HepG2 (cell line): ENCODE results near the gene SERPINA6. TPM values are rescaled to one million over a fixed set of nuclear protein-coding genes. Genes with fewer than 3 reads are reported as not detected.

Source experiments
- CREB1 ChIP-seq, 2 experiments: fragments of 450-650 bp in 1 of 2; IDR thresholded peaks; 2 replicates each; pipeline ENCODE4 v1.6.1; 2016 to 2017; ENCODE audit warnings: control low read depth in 1 of 2, mild to moderate bottlenecking in 1 of 2, missing compliant biosample characterization in 1 of 2, missing genetic modification characterization in 1 of 2
- LCORL ChIP-seq, 2 experiments: fragments of 450-650 bp in 1 of 2; sonication (generic) in 1 of 2; formaldehyde crosslinking in 1 of 2; IDR thresholded peaks; 2 replicates each; pipeline versions ENCODE4 v1.5.0 to v1.6.1; 2017 to 2020; ENCODE audit warnings: antibody characterized with exemption in 1 of 2, missing genetic modification reagents in 1 of 2
- MEIS2 ChIP-seq: sonication (generic); formaldehyde crosslinking; IDR thresholded peaks from 2 replicates; pipeline ENCODE4 v1.9.0; 2021; ENCODE audit warnings: mild to moderate bottlenecking, missing genetic modification reagents
- NKX3-1 ChIP-seq: sonication (generic); formaldehyde crosslinking; IDR thresholded peaks from 2 replicates; pipeline ENCODE4 v1.5.0; 2020; ENCODE audit warnings: missing genetic modification reagents
- NR2F2 ChIP-seq: IDR thresholded peaks from 2 replicates; pipeline ENCODE4 v1.6.1; 2012; ENCODE audit warnings: low read depth, inconsistent platforms, borderline replicate concordance
- RCOR2 ChIP-seq: IDR thresholded peaks from 2 replicates; pipeline ENCODE4 v1.6.1; 2016; ENCODE audit warnings: missing biosample characterization, missing genetic modification reagents
- RXRB ChIP-seq: IDR thresholded peaks from 2 replicates; pipeline ENCODE4 v1.6.1; 2016; ENCODE audit warnings: borderline replicate concordance, missing genetic modification reagents, missing compliant biosample characterization
- ZNF331 ChIP-seq: sonication (generic); formaldehyde crosslinking; IDR thresholded peaks from 2 replicates; pipeline ENCODE4 v1.4.0; 2020; ENCODE audit warnings: missing genetic modification reagents
- ZNF547 ChIP-seq: sonication (generic); formaldehyde crosslinking; IDR thresholded peaks from 2 replicates; pipeline ENCODE4 v1.5.1; 2020; ENCODE audit warnings: mild to moderate bottlenecking, missing genetic modification reagents
- ZNF792 ChIP-seq: IDR thresholded peaks from 2 replicates; pipeline ENCODE4 v1.6.1; 2016
- polyA plus RNA-seq, 8 experiments: library from polyadenylated mRNA; depleted of rRNA in 3 of 8; stranded (reverse) in 7 of 8; unstranded in 1 of 8; fragments of >200 nt; fragmentation: Illumina TruSeq in 4 of 8; extraction: Trizol in 4 of 8; gene quantifications; 2 replicates each; pipeline versions ENCODE4 v1.2.1 to v1.2.3, GENCODE V29; 2011 to 2016; ENCODE audit warnings: low read depth in 4 of 8, missing spikeins in 1 of 8, mixed read lengths in 1 of 8; ENCODE audit not compliant: insufficient read depth in 1 of 8
- total RNA-seq, 5 experiments: library from RNA; depleted of rRNA; stranded (reverse); fragments of >200 nt; fragmentation: Illumina TruSeq; extraction: Trizol; gene quantifications; 2 replicates each; pipeline ENCODE4 v1.2.3, GENCODE V29; 2016; ENCODE audit warnings: low read depth in 1 of 5
- TF ChIP-seq, protein P1 (sequence below): sonication (generic); formaldehyde crosslinking; IDR thresholded peaks from 2 replicates; pipeline ENCODE4 v1.9.0; 2021; ENCODE audit warnings: missing genetic modification reagents, borderline replicate concordance
- TF ChIP-seq, protein P2 (sequence below): sonication (generic); formaldehyde crosslinking; IDR thresholded peaks from 2 replicates; pipeline ENCODE4 v1.5.0; 2020; ENCODE audit warnings: missing genetic modification reagents
- TF ChIP-seq, protein P3 (sequence below): sonication (generic); formaldehyde crosslinking; IDR thresholded peaks from 2 replicates; pipeline ENCODE4 v1.4.0; 2020; ENCODE audit warnings: missing genetic modification reagents, borderline replicate concordance
- TF ChIP-seq, protein P4 (sequence below): sonication (generic); formaldehyde crosslinking; IDR thresholded peaks from 2 replicates; pipeline ENCODE4 v1.4.0; 2020; ENCODE audit warnings: mild to moderate bottlenecking, missing genetic modification reagents
- TF ChIP-seq, protein P5 (sequence below): sonication (generic); formaldehyde crosslinking; IDR thresholded peaks from 2 replicates; pipeline ENCODE4 v1.5.1; 2020; ENCODE audit warnings: mild to moderate bottlenecking, moderate library complexity, missing genetic modification reagents
- TF ChIP-seq, protein P6 (sequence below): sonication (generic); formaldehyde crosslinking; IDR thresholded peaks from 2 replicates; pipeline ENCODE4 v1.8.1; 2023; ENCODE audit warnings: mild to moderate bottlenecking, moderate library complexity, missing genetic modification reagents
- TF ChIP-seq, protein P7 (sequence below): sonication (generic); formaldehyde crosslinking; IDR thresholded peaks from 2 replicates; pipeline ENCODE4 v1.4.0; 2020; ENCODE audit warnings: missing genetic modification reagents, mild to moderate bottlenecking, borderline replicate concordance

SERPINA6 gene
- total and polyA plus RNA-seq, 2 of the 13 experiments (the other 11 are each of a cell fraction or from before 2014, with no cell fraction given) = 260 to 333 TPM

DNA sequence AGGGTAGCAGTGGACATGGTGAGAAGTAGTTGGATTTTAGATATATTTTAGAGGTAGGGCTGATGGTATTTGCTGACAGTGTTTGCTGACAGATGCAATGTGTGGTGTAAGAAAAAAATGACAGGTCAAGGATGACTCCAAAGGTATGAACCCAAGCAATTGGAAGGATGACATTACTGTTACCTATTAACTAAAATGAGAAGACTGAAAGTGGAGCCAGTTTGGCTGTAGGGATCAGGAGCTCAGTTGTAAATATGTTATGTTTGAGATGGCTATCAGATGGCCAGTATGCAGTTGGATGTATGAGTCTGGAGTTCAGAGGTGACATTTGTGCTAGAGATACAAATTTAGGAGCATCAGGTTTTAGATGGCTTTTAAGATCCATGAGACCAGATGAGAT lies 17.4 kb upstream of the SERPINA6 start (continued):
- TF ChIP-seq, protein P1, sequence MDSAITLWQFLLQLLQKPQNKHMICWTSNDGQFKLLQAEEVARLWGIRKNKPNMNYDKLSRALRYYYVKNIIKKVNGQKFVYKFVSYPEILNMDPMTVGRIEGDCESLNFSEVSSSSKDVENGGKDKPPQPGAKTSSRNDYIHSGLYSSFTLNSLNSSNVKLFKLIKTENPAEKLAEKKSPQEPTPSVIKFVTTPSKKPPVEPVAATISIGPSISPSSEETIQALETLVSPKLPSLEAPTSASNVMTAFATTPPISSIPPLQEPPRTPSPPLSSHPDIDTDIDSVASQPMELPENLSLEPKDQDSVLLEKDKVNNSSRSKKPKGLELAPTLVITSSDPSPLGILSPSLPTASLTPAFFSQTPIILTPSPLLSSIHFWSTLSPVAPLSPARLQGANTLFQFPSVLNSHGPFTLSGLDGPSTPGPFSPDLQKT (CRISPR knock-in tag) = no peak
- TF ChIP-seq, protein P2, sequence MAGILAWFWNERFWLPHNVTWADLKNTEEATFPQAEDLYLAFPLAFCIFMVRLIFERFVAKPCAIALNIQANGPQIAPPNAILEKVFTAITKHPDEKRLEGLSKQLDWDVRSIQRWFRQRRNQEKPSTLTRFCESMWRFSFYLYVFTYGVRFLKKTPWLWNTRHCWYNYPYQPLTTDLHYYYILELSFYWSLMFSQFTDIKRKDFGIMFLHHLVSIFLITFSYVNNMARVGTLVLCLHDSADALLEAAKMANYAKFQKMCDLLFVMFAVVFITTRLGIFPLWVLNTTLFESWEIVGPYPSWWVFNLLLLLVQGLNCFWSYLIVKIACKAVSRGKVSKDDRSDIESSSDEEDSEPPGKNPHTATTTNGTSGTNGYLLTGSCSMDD (CRISPR knock-in tag) = no peak
- TF ChIP-seq NKX3-1 (peak; percentile 48; the same call in 1 of the 2 replicates), LCORL (IDR thresholded peaks at IDR 0.05) (peak; percentile 69), LCORL (CRISPR knock-in tag; IDR thresholded peaks at IDR 0.05) (peak; percentile 95; the same call in 1 of the 2 replicates), RCOR2 (peak; percentile 66), ZNF547 (CRISPR knock-in tag) (no peak), MEIS2 (CRISPR knock-in tag) (peak; percentile 96), ZNF792 (CRISPR knock-in tag) (peak; percentile 59; the same call in 1 of the 2 replicates), CREB1 (IDR thresholded peaks at IDR 0.05) (0 out of 2 replicates have a peak, but pooled peaks have one; percentile 35), CREB1 (CRISPR knock-in tag; IDR thresholded peaks at IDR 0.05) (peak; percentile 75; the same call in 1 of the 2 replicates), RXRB (CRISPR knock-in tag) (peak; percentile 90; the same call in 1 of the 2 replicates), NR2F2 (peak; percentile 96), ZNF331 (CRISPR knock-in tag) (peak; percentile 69; the same call in 1 of the 2 replicates)
- TF ChIP-seq, protein P3, sequence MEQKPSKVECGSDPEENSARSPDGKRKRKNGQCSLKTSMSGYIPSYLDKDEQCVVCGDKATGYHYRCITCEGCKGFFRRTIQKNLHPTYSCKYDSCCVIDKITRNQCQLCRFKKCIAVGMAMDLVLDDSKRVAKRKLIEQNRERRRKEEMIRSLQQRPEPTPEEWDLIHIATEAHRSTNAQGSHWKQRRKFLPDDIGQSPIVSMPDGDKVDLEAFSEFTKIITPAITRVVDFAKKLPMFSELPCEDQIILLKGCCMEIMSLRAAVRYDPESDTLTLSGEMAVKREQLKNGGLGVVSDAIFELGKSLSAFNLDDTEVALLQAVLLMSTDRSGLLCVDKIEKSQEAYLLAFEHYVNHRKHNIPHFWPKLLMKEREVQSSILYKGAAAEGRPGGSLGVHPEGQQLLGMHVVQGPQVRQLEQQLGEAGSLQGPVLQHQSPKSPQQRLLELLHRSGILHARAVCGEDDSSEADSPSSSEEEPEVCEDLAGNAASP (CRISPR knock-in tag) = peak; percentile 62; the same call in 1 of the 2 replicates
- TF ChIP-seq, protein P4, sequence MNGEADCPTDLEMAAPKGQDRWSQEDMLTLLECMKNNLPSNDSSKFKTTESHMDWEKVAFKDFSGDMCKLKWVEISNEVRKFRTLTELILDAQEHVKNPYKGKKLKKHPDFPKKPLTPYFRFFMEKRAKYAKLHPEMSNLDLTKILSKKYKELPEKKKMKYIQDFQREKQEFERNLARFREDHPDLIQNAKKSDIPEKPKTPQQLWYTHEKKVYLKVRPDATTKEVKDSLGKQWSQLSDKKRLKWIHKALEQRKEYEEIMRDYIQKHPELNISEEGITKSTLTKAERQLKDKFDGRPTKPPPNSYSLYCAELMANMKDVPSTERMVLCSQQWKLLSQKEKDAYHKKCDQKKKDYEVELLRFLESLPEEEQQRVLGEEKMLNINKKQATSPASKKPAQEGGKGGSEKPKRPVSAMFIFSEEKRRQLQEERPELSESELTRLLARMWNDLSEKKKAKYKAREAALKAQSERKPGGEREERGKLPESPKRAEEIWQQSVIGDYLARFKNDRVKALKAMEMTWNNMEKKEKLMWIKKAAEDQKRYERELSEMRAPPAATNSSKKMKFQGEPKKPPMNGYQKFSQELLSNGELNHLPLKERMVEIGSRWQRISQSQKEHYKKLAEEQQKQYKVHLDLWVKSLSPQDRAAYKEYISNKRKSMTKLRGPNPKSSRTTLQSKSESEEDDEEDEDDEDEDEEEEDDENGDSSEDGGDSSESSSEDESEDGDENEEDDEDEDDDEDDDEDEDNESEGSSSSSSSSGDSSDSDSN = no peak
- TF ChIP-seq, protein P5, sequence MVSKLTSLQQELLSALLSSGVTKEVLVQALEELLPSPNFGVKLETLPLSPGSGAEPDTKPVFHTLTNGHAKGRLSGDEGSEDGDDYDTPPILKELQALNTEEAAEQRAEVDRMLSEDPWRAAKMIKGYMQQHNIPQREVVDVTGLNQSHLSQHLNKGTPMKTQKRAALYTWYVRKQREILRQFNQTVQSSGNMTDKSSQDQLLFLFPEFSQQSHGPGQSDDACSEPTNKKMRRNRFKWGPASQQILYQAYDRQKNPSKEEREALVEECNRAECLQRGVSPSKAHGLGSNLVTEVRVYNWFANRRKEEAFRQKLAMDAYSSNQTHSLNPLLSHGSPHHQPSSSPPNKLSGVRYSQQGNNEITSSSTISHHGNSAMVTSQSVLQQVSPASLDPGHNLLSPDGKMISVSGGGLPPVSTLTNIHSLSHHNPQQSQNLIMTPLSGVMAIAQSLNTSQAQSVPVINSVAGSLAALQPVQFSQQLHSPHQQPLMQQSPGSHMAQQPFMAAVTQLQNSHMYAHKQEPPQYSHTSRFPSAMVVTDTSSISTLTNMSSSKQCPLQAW (CRISPR knock-in tag) = peak; percentile 97
- TF ChIP-seq, protein P6, sequence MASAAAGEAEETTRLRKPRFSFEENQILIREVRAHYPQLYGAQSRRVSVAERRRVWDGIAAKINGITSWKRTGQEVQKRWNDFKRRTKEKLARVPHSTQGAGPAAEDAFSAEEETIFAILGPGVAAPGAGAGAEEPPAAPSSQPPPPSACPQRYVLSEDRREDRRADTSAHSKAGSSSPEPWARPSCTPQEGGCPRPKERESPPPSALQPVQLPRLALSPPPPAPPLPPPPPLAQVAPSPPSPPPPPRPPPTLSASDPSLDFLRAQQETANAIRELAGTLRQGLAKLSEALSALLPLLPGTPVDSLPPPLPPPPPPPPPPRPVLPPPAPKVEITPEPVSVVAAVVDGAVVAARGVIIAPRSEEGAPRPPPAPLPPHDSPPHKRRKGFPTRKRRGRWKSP (CRISPR knock-in tag) = no peak
- TF ChIP-seq, protein P7, sequence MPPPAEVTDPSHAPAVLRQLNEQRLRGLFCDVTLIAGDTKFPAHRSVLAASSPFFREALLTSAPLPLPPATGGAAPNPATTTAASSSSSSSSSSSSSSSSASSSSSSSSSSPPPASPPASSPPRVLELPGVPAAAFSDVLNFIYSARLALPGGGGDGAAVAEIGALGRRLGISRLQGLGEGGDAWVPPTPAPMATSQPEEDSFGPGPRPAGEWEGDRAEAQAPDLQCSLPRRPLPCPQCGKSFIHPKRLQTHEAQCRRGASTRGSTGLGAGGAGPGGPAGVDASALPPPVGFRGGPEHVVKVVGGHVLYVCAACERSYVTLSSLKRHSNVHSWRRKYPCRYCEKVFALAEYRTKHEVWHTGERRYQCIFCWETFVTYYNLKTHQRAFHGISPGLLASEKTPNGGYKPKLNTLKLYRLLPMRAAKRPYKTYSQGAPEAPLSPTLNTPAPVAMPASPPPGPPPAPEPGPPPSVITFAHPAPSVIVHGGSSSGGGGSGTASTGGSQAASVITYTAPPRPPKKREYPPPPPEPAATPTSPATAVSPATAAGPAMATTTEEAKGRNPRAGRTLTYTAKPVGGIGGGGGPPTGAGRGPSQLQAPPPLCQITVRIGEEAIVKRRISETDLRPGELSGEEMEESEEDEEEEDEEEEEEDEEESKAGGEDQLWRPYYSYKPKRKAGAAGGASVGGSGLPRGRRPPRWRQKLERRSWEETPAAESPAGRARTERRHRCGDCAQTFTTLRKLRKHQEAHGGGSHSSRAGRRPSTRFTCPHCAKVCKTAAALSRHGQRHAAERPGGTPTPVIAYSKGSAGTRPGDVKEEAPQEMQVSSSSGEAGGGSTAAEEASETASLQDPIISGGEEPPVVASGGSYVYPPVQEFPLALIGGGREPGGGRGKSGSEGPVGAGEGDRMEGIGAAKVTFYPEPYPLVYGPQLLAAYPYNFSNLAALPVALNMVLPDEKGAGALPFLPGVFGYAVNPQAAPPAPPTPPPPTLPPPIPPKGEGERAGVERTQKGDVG (CRISPR knock-in tag) = no peak
